ENCODE measurements around the gene ZNF835. TPM values are rescaled to one million over a fixed set of nuclear protein-coding genes. Genes with fewer than 3 reads are reported as not detected.
A peak's percentile ranks its signal among the peaks of the same experiment; 100 is the strongest.
"Not testable (repeated sequence)": the region's sequence is repeated elsewhere in the genome, so short reads cannot be mapped to it uniquely, and the experiment has no call there.

Gene ZNF835
- total RNA-seq, 2 experiments from 2014 or later, result 0.97 to 2.2 TPM

DNA sequence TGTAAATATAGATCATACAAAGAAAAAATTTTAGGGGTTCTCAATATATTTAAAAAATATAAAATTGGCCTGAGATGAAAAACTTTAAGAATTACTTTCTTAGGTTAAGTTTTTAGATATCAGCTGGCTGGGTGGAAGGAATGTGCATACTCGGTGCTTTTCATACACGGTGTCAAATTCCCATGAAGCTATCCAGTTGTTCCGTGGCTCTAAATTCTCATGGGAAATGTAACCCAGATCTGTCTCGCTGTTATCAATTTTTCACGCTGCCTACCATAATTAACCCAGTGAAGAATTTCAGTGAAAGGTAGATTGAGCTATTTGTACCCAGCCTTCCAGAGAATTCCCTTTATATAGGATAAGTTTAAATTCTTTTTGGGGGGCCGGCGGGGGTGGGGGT is 11.6 kb upstream of the ZNF835 start:
- Mint-ChIP-seq H3K27me3 (no peaks in the 10 kb centered on the region), H3K4me3 (no peak overlapping the region), H3K27ac (no peak overlapping the region), H3K4me1 (ENCODE audit: low read depth) (no peaks in the 10 kb centered on the region), H3K36me3 (peaks cover 5% of the 10 kb centered on the region), H3K9me3 (peaks cover 46% of the 10 kb centered on the region)
- intact Hi-C loops (cut with micrococcal nuclease), result no loop called here
- no peak for DNase-seq
- ChIA-PET CTCF (no interaction called here), POLR2A (no interaction called here)

DNA sequence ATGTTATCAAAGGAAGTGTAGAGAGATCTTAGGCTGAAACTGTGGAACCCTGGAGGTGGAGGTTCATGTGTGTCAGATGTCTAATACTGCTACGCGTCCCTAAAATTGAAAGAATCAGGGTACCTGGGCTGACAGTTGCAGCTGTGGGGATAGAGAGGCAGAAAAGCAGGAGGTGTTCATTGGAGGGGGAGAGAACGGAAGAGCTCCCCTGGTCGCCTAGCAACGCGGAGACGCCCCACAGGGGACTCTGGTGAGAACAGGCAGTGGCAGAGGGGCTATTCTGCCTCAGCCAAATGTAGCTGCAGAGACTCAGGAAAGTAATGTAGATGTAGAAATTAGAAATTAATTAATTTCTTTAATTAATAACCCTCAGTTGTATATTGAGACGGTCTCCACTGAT is 10.1 kb upstream of the ZNF835 start:
- Mint-ChIP-seq H3K27ac (no peak overlapping the region), H3K36me3 (peaks cover 5% of the 10 kb centered on the region), H3K27me3 (no peaks in the 10 kb centered on the region), H3K4me1 (ENCODE audit: low read depth) (no peaks in the 10 kb centered on the region), H3K9me3 (peaks cover 48% of the 10 kb centered on the region), H3K4me3 (no peak overlapping the region)
- intact Hi-C loops (cut with micrococcal nuclease), result no loop called here
- ChIA-PET CTCF (no interaction called here), POLR2A (no interaction called here)
- no peak for DNase-seq

DNA sequence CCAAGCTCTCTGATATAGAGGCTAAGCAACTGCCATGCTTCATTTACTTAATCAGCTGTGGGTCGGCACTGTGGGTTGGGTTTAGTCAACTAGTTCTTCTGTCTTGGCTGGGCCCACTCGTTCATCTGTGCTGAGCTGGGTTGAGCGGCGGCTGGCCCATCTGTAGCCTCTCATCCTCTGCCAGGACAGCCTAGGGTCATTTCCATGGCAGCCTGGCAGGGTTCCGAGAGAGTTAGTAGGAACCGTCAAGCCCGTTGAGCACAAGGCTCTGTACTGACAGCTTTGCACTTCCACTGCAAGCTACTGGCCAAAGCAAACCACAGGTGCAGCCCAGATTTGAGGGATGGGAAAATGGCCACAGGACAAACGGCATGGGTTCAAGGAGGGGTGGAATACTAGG is 6.6 kb upstream of the ZNF835 start:
- intact Hi-C loops (cut with micrococcal nuclease), result no loop called here
- H3K4me3 Mint-ChIP-seq, result no peak overlapping the region
- H3K27me3 Mint-ChIP-seq, result no peaks in the 10 kb centered on the region
- no peak for DNase-seq
- ChIA-PET POLR2A (no interaction called here), CTCF (no interaction called here)
- no peak overlapping the region for H3K27ac Mint-ChIP-seq
- peaks cover 33% of the 10 kb centered on the region for H3K9me3 Mint-ChIP-seq
- no peaks in the 10 kb centered on the region for H3K4me1 Mint-ChIP-seq (ENCODE audit: low read depth)
- peaks cover 5% of the 10 kb centered on the region for H3K36me3 Mint-ChIP-seq

DNA sequence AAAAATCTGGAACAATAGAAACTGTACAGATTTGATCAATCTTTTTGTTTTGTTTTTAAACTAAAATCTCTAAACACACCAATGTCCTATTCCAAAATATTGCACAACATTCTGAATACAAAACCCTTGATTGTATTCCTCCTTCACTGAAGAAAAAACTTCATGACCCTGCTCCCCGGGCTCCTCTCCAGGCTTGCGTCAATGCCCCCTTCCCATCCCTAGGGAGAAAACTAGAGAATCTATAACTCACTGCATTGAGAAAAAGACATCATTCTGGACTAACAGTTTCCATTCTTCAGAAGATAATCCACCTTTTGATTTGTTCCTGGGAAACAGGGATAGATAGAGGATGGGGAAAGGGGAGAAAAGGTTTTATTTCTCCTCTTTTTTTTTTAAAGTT is 1.1 kb upstream of the ZNF835 start:
- H3K27ac Mint-ChIP-seq; H3K36me3 Mint-ChIP-seq; CTCF ChIA-PET; POLR2A ChIA-PET; intact Hi-C loops (cut with micrococcal nuclease); DNase-seq; H3K4me3 Mint-ChIP-seq; H3K27me3 Mint-ChIP-seq: not testable (repeated sequence)
- Mint-ChIP-seq H3K4me1 (ENCODE audit: low read depth) (peaks cover 12% of the 10 kb centered on the region), H3K9me3 (peaks cover 24% of the 10 kb centered on the region)

DNA sequence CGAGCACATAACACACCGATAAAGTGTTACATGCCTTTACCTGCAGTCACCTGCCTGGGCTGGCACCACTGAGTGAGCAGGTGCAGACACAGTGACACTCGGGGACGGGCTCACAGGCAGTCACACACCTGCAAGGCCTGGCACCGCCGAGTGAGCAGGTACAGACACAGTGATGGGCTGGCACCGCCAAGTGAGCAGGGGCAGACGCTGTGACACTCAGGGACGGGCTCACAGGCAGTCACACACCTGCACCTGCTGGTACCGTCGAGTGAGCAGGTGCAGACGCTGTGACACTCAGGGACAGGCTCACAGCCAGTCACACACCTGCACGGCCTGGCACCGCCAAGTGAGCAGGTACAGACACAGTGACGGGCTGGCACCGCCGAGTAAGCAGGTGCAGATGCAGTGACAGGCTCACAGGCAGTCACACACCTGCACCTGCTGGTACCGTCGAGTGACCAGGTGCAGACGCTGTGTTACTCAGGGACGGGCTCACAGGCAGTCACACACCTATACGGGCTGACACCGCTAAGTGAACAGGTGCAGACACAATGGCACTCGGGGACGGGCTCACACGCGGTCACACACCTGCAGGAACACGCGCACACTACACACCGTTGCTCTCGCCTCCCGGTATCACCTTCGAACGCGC is 470 bp downstream of the ZNF835 start:
- DNase-seq, result no peak
- Mint-ChIP-seq H3K4me3 (peak overlapping the region; percentile 83), H3K27ac (peak overlapping the region; percentile 38), H3K27me3 (no peaks in the 10 kb centered on the region), H3K9me3 (peaks cover 24% of the 10 kb centered on the region), H3K4me1 (ENCODE audit: low read depth) (peaks cover 12% of the 10 kb centered on the region), H3K36me3 (peaks cover 10% of the 10 kb centered on the region)
- CTCF ChIA-PET, result no interaction called here
- intact Hi-C loops (cut with micrococcal nuclease), result no loop called here
- POLR2A ChIA-PET, result interaction anchor here (0.5 kb wide), 1 partner anchor 660 kb away, joined by 3 read pairs; no protein-coding TSS in a partner anchor

DNA sequence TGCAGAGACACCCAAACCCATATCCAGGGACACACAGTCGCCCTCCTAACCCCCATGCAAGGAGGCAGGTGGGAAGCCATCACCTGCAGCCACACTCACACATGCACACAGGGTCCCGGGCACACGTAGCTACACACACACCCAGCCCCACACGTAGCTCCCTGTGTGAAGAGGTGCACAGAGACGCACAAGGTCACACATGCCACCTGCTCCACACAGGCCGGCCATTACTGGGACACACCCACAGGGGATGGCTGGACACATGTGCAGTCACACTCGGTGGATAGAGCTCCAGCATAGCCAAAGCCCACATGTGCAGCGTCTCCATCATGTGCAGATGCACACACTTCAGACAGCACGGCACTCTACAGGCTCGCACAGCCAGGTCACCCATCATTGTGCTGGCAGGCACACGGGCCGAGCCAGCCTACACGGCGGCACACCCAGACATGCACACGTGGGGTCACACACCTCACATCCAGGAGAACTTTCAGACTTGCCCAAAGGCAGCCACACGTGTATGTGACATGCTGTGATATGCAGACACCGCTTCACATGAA is 1.1 kb downstream of the ZNF835 start:
- ChIA-PET CTCF (no interaction called here), POLR2A (interaction anchor here (0.5 kb wide), 1 partner anchor 661 kb away, joined by 3 read pairs; no protein-coding TSS in a partner anchor)
- Mint-ChIP-seq H3K4me3 (peak overlapping the region; percentile 83), H3K9me3 (peaks cover 26% of the 10 kb centered on the region), H3K27me3 (no peaks in the 10 kb centered on the region), H3K36me3 (peaks cover 12% of the 10 kb centered on the region), H3K27ac (no peak overlapping the region), H3K4me1 (ENCODE audit: low read depth) (peaks cover 12% of the 10 kb centered on the region)
- no peak for DNase-seq
- intact Hi-C loops (cut with micrococcal nuclease), result no loop called here

DNA sequence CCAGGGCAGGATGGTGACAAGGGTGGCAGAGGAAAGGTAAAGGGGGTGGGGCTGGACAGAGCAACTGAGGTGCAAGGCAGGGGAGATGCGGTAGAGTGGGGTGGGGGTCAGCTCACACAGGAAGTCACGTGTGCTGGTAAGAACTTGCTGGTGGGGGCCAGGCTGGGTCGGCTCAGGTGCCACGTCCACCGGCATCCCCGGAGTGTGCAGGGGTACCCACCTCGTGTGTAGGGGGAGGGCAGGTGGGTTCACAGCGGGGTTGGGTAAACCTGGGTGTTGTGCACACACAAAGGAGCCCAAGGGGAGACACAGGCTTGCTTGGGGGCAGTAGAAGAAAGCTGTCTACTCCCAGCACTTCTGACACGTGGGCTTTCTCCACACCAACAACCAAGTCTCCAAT is 2.9 kb downstream of the ZNF835 start:
- Mint-ChIP-seq H3K27me3 (no peaks in the 10 kb centered on the region), H3K9me3 (peaks cover 35% of the 10 kb centered on the region), H3K27ac (no peak overlapping the region), H3K4me3 (no peak overlapping the region), H3K4me1 (ENCODE audit: low read depth) (peaks cover 12% of the 10 kb centered on the region), H3K36me3 (peaks cover 25% of the 10 kb centered on the region)
- no peak for DNase-seq
- intact Hi-C loops (cut with micrococcal nuclease), result no loop called here
- ChIA-PET POLR2A (no interaction called here), CTCF (no interaction called here)

DNA sequence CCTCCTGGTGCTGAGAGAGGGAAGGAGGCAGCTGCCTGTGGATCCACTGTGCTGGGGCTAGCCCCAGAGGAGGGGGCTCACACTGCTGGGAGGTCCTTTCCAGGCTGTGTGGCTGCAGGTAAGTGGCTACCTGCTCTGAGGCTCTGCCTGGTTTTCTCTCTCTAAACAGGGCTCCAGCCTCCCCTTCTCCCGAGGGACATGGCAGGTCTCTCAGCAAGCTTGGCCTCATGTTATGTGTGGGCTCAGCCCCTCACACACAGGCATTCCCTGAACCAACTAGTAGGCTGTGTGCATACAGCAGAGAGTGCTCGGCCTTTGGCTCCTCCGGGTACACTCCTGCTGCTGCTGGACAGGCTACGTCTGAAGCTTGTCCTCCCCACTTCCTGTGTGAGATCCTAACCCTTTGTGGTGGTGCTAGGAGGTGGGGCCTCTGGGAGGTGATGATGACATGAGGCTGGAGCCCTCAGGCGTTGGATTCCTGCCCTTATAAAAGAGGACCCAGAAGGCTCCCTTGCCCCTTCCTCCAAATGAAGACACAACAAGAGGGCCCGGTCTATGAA is 4.2 kb downstream of the ZNF835 start:
- intact Hi-C loops (cut with micrococcal nuclease), result no loop called here
- Mint-ChIP-seq H3K9me3 (peaks cover 40% of the 10 kb centered on the region), H3K4me1 (ENCODE audit: low read depth) (peaks cover 12% of the 10 kb centered on the region), H3K4me3 (no peak overlapping the region), H3K27ac (no peak overlapping the region), H3K36me3 (peaks cover 31% of the 10 kb centered on the region), H3K27me3 (no peaks in the 10 kb centered on the region)
- ChIA-PET POLR2A (no interaction called here), CTCF (no interaction called here)
- DNase-seq, result no peak

DNA sequence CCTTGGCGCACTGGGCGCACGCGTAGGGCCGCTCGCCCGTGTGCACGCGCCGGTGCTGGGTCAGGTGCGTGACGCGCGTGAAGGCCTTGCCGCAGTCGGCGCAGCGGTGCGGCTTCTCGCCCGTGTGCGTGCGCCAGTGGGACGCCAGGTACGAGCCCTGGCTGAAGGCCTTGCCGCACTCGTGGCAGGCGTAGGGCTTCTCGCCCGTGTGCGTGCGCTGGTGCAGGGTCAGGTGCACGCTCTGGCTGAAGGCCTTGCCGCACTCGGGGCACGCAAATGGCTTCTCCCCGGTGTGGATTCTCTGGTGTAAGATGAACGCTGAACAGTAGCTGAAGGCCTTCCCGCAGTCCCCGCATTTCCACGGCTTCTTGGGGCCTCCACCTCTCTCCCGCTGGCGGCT is 7.0 kb downstream of the ZNF835 start:
- peaks cover 45% of the 10 kb centered on the region for H3K9me3 Mint-ChIP-seq
- no peak overlapping the region for H3K27ac Mint-ChIP-seq
- H3K36me3 Mint-ChIP-seq, result peaks cover 37% of the 10 kb centered on the region
- ChIA-PET CTCF (no interaction called here), POLR2A (no interaction called here)
- H3K4me3 Mint-ChIP-seq, result no peak overlapping the region
- no peaks in the 10 kb centered on the region for H3K4me1 Mint-ChIP-seq (ENCODE audit: low read depth)
- DNase-seq, result no peak
- no peaks in the 10 kb centered on the region for H3K27me3 Mint-ChIP-seq
- intact Hi-C loops (cut with micrococcal nuclease), result no loop called here

DNA sequence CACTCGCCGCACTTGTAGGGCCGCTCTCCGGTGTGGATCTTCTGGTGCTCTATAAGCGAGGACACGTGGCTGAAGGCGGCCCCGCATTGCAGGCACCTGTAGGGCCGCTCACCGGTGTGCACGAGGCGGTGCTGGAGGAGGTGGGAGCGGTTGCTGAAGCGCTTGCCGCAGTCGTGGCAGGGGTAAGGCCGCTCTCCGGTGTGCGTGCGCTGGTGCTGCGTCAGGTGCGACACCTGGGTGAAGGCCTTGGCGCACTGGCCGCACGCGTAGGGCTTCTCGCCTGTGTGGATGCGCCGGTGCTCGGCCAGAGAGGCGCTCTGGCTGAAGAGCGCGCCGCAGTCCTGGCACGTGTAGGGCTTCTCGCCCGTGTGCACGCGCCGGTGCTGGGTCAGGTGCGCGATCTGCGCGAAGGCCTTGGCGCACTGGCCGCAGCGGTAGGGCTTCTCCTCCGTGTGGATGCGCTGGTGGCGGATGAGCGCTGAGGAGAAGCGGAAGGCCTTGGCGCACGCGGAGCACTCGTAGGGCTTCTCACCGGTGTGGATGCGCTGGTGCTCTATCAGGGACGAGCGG is 7.5 kb downstream of the ZNF835 start:
- POLR2A ChIA-PET, result no interaction called here
- Mint-ChIP-seq H3K27me3 (no peaks in the 10 kb centered on the region), H3K36me3 (peaks cover 37% of the 10 kb centered on the region), H3K4me1 (ENCODE audit: low read depth) (no peaks in the 10 kb centered on the region), H3K9me3 (peaks cover 50% of the 10 kb centered on the region), H3K27ac (no peak overlapping the region), H3K4me3 (no peak overlapping the region)
- no peak for DNase-seq
- CTCF ChIA-PET, result no interaction called here
- intact Hi-C loops (cut with micrococcal nuclease), result no loop called here

DNA sequence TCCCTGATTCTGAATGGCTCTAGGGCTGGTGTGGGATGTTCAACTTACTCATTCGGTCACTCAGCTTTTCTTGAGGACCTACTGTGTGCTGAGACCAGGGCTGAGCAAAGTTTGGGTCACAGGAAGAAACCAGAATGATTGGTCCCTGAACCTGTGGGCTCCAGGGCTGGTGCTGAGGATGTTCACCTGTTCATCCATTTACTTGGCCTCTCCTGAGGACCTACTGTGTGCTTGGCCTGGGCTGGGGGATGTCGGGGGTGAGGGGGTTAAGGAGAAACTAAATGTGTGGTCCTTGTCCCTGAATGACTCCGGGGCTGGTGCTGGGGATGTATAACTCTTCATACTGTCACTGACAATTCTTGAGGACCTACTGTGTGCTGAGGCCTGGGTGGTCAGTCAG is 10.3 kb downstream of the ZNF835 start:
- intact Hi-C loops (cut with micrococcal nuclease), result no loop called here
- Mint-ChIP-seq H3K9me3 (peaks cover 45% of the 10 kb centered on the region), H3K4me1 (ENCODE audit: low read depth) (no peaks in the 10 kb centered on the region), H3K36me3 (peaks cover 30% of the 10 kb centered on the region), H3K27ac (no peak overlapping the region), H3K4me3 (no peak overlapping the region), H3K27me3 (no peaks in the 10 kb centered on the region)
- CTCF ChIA-PET, result interaction anchor here (0.7 kb wide), 1 partner anchor 1544 kb away, joined by 3 read pairs; the partner anchor contains the start of gene PPP1R12C
- DNase-seq, result no peak
- POLR2A ChIA-PET, result no interaction called here

DNA sequence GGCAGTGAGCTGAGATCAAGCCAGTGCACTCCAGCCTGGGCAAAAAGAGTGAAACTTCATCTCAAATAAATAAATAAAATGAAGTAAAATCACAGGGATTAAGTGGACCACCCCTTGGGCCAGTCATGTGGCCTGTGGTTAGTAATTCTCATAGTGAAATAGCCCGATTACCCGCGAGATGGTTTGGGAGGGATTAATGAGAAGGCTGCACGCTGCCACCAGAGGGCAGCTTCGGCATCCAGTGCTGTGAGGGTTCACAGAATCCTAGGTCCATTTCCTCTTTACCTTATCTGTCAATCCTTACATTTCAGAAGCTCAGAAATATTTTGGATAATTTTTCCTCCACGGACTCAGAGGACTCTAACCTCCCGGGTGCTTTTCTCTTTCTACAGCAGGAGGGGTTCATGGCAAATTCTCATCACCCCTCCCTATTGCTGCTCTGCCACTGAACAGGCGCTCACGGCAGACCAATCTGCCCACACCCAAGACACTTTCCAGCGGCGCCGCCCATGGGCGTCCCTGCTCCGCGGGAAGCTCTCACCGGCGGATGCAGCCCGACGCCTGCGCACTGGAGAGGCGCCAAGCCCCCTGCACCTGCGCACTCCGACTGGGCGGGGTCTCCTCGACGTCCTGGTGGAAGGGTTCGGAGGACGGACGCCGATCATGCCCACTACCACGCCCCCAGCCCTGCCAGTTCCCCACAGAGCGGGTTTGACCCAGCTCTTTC is 11.0 kb downstream of the ZNF835 start:
- Mint-ChIP-seq H3K36me3 (peaks cover 27% of the 10 kb centered on the region), H3K4me1 (ENCODE audit: low read depth) (no peaks in the 10 kb centered on the region), H3K27ac (no peak overlapping the region), H3K27me3 (no peaks in the 10 kb centered on the region), H3K4me3 (no peak overlapping the region), H3K9me3 (peaks cover 46% of the 10 kb centered on the region)
- ChIA-PET CTCF (interaction anchor here (0.7 kb wide), 1 partner anchor 1543 kb away, joined by 3 read pairs; the partner anchor contains the start of gene PPP1R12C), POLR2A (no interaction called here)
- no peak for DNase-seq
- intact Hi-C loops (cut with micrococcal nuclease), result no loop called here

Data from activated CD4-positive, alpha-beta memory T cell treated with anti-CD3 and anti-CD28 coated beads for 36 hours (primary cell).